Left renal cortex interstitium (tissue), 4 donors: ENCODE data around the gene CAMTA2. TPM values are rescaled to one million over a fixed set of nuclear protein-coding genes. Genes with fewer than 3 reads are reported as not detected.

ENCODE experiments used
- DNase-seq, 4 donors: peaks; one replicate each; pipeline ENCODE4 v3.0.0-alpha.2; 2013; ENCODE audit warnings: low read depth in 4 of 4, low spot score in 2 of 4, missing footprints in 1 of 4
- polyA plus RNA-seq, 4 donors: library from polyadenylated mRNA; unstranded; fragments of 120-200 nt; gene quantifications; one replicate each; pipeline ENCODE4 v1.2.1, GENCODE V29; 2013; ENCODE audit not compliant: insufficient read length in 4 of 4

The CAMTA2 gene
- polyA plus RNA-seq, 4 donors = 22.7 to 38.4 (median 27.9) TPM

GRCh38 chr17:4948166-4948930 is 39.1 kb downstream of the CAMTA2 start, which contains the start of gene PFN1:
Gene PFN1, minus strand, starts transcription at chr17:4948530. Its CDS starts 136 bp downstream, at chr17:4948394.
- DNase-seq = peak in 3 of 4 donors; percentile 82 to 91 (median 83)

- peak in 1 of 4 donors; percentile 53 for DNase-seq
Measured at GRCh38 chr17:4947411-4948165, 39.9 kb downstream of the CAMTA2 start.

- no peak for DNase-seq
Measured at GRCh38 chr17:4947010-4947410, 40.5 kb downstream of the CAMTA2 start.

- DNase-seq = no peak
Measured at GRCh38 chr17:4946312-4946976, 41.0 kb downstream of the CAMTA2 start.

GRCh38 chr17:4945944-4946280 is 41.6 kb downstream of the CAMTA2 start:
- DNase-seq = no peak

GRCh38 chr17:4945176-4945943 is 42.1 kb downstream of the CAMTA2 start:
- DNase-seq = no peak

GRCh38 chr17:4944554-4945175 is 42.8 kb downstream of the CAMTA2 start:
- no peak for DNase-seq

GRCh38 chr17:4944163-4944553 is 43.3 kb downstream of the CAMTA2 start:
- no peak for DNase-seq

GRCh38 chr17:4942760-4943508 is 44.5 kb downstream of the CAMTA2 start:
- DNase-seq = no peak

- no peak for DNase-seq
Measured at GRCh38 chr17:4941319-4941610, 46.2 kb downstream of the CAMTA2 start.

- no peak for DNase-seq
Measured at GRCh38 chr17:4940555-4941318, 46.7 kb downstream of the CAMTA2 start.

- peak; percentile 98 to 99 (median 99) for DNase-seq
Measured at GRCh38 chr17:4939796-4940554, 47.5 kb downstream of the CAMTA2 start, which contains the start of the genes RNF167 and SLC25A11. Gene RNF167, plus strand, starts transcription at chr17:4940268. Its CDS starts 642 bp downstream, at chr17:4940910. Gene SLC25A11, minus strand, starts transcription at chr17:4940046. Its CDS starts 136 bp downstream, at chr17:4939910.

GRCh38 chr17:4939546-4939795 is 48.0 kb downstream of the CAMTA2 start:
- DNase-seq = no peak

GRCh38 chr17:4938688-4939545 is 48.6 kb downstream of the CAMTA2 start:
- no peak for DNase-seq

- DNase-seq = no peak
Measured at GRCh38 chr17:4938069-4938491, 49.4 kb downstream of the CAMTA2 start.

GRCh38 chr17:4937553-4937952 is 49.9 kb downstream of the CAMTA2 start:
- DNase-seq = no peak

- DNase-seq = no peak
Measured at GRCh38 chr17:4936436-4936835, 51.0 kb downstream of the CAMTA2 start.
